Measurements from ENCODE around the gene FN3KRP.
"Not testable (repeated sequence)": the region's sequence is repeated elsewhere in the genome, so short reads cannot be mapped to it uniquely, and the experiment has no call there.

The FN3KRP gene

DNA sequence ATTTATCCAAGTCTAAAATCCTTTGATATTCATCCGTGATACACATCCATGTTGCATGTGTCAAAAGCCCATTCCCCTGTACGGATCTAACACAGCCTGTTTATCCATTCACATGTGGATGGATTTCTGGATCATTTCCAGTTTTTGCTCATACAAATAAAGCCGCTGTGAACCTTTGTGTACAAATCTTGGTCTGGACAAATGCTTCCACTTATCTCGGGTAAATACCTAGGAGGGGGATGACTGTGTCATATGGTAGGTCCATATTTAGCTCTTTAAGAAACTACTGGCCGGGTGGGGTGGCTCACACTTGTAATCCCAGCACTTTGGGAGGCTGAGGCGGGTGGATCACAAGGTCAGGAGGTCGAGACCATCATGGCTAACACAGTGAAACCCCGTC is 29.0 kb downstream of the FN3KRP start:
- DNase-seq, result no peak

DNA sequence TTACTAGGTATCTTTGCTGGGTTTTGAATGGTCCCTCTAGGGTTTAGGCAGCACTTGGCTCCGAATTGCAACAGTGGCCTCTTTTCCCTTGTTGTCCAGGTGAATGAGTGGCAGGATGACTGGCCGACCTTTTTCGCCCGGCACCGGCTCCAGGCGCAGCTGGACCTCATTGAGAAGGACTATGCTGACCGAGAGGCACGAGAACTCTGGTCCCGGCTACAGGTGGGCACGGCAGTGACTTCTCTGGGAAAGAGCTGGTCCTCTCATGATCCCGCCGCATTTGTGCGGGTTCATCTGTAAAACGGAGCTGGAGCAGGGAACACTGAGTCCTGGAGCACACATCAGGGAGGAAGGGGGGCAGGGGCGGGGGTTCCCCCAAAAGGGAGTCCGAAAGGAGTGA is 32.2 kb downstream of the FN3KRP start:
- DNase-seq, result no peak

DNA sequence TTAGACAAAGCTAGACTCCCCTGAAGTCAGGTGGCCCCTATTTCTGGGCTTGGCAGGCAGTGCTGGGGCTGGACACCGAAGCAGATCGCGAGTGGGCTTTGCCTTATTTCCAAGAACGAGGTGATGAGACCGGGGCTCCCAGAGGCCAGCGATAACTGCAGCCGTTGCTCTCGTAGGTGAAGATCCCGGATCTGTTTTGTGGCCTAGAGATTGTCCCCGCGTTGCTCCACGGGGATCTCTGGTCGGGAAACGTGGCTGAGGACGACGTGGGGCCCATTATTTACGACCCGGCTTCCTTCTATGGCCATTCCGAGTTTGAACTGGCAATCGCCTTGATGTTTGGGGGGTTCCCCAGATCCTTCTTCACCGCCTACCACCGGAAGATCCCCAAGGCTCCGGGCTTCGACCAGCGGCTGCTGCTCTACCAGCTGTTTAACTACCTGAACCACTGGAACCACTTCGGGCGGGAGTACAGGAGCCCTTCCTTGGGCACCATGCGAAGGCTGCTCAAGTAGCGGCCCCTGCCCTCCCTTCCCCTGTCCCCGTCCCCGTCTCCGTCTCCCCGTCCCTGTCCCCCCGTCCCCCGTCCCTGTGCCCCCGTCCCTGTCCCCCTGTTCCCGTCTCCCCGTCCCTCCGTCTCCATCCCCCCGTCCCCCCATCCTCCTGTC is 33.9 kb downstream of the FN3KRP start:
- DNase-seq, result no peak

DNA sequence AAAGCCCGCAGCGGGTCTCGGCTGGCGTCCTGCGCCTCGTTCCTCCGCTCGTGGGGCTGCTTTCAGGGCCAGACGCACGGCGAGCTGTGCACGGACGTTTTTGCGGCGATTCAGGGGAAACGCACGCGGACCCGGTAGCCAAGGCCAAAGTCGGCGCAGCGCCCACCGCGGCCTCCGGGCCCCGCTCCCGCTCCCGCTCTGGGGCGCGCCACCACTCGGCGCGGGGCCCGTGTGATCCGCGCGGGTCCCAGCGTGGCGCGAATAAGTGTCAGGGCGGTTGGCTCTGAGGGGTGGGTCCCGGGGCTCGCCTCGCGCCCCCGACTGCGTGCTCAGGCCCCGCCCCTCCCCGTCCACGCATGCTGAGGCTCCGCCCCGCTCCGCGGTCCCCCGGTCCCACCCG is 34.7 kb downstream of the FN3KRP start:
- no peak for DNase-seq

DNA sequence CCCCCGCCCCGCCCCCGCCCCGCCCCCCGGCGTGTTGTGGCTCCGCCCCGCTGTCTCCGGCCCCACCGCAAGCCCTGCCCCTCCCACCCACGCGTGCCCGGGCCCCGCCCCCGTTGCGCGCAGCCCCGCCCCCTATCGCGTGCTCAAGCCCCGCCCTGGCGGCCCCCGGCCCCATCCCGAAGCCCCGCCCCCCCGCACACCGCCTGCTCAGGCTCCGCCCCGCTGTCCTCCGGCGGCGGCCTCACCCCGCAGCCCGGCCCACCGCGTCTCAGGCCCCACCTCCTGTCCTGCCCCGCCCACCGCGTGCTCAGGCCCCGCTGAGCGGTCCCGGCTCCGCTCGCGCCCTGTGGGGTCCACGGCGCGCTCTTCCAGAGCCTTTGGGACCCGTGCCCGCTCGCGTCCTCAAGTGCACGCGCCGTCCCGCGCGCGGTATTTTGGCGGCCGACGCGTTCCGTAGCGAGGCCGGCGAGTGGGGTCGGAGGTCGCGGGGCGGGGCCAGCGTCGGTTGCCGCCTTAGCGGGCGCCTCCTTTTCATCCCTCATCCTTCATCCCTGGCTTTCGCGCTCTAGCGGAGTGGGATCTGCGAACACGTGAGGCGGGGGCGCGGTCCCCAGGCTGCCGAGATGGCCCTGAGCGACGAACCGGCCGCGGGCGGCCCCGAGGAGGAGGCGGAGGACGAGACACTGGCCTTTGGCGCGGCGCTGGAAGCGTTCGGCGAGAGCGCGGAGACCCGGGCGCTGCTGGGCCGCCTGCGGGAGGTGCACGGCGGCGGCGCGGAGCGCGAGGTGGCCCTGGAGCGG is 35.3 kb downstream of the FN3KRP start, which contains the start of gene TBCD:
TBCD (plus strand) TSS at position 495 of the 800 bp plus-strand sequence; CDS start at position 624, 129 bp downstream.
- peak; percentile 90 for DNase-seq

DNA sequence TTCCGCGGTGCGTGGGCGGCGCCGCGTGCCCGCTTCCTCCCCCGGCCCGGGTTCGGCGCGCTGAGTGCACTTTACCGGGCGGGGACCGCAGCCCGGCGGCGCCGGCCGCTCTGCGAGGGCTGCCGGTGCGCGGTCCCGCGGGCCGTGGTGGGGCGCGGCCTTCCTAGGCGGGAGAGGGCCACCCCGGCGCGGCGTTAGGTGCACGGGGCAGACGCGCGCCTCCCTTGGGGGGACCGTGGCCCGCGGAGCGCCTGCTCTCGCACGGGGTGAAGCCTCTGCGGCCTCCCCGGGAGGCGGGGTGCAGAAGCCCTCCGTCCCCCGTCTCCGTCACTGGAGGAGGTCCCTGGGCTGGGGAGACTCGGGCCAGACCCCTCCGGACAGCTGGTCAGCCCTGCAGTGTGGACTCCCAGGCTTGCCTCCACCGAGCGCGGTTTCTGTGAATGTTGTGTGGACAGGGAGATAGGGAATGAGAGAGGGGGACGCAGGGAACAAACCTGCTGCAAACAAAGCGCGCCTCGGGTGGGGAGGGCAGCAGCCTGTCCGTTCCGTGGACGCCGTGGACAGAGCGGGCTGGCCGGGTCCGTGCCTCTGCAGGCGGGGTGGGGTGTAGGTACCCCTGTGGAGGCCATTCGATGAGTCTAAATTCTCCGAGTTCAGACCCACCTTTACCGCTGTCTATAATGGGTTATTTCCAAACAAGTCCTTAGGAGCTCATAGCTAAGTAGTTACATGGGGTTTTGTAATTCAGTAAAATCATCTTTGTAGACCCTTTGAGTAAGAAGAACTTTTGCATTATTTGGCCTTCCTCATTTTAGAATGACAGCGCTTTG is 36.1 kb downstream of the FN3KRP start:
- DNase-seq, result no peak

DNA sequence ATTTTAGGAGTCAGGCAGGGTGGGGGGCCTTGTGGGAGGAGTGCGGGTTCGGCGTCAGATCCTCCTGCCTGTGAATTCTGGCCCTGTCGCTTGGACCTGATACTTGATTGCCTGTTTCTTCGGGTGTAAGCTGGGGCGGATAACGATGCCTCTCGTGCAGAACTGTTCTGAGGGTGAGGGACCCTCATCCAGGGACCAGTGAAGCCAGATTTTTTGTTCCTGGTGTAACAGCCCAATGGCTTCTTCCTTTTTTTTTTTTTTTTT is 36.6 kb downstream of the FN3KRP start:
- DNase-seq, result no peak

DNA sequence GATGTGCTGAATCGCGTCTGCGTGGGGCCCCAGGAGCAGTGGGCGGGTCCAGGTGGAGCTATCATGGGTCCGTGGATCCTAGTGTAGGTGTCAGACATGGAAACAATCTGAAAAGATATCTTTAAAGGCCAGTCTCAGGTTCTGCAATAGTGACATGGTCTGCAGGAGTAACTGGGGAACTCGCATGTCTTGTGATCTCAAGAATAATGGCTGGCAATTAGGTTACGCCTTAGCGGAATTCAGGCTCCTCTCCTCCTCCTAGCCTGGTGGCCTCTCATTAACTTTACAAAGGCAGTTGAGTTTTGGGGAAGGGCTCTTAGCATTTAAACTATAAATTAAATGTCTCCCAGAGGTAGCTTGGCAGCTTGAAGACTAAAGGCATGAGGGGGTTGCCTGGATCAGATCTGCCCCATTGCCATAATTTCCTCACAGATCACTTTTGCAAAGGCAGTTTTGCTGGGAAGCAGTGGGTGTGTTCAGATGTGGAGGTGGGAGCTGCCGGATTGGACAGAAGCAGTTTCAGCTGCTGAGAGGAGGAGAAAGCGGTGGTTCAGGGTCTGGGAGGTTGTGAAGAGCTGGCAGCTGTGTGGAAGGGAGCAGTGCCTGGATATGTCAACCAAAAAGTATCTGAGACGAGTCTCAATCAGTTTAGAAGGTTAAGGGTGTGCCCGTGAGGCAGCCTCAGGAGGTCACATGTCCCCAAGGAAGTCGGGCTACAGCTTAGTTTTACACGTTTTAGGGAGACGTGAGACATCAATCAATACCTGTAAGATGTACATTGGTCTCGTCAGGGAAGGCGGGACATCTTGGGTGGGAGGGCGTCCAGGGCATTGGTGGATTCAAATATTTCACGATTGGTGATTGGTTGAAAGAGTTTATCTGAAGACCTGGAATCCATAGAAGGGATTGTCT is 38.0 kb downstream of the FN3KRP start:
- DNase-seq, result no peak

DNA sequence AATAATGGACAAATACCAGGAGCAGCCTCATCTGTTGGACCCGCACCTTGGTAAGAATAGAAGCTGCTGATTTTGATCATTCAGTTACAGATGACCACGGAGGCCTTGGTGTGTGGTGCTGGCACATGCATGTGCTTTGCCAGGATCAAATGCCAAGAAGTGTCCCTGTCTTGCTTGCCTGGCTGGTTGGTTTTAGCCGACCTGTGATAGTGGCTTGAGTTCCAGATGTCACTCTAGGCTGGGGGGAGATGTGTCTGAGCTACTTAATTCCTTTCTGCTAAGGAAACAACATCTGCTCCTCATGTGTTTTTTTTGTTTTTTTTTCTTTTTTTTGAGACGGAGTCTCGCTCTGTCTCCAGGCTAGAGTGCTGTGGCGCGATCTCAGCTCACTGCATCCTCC is 39.7 kb downstream of the FN3KRP start:
- DNase-seq, result no peak

DNA sequence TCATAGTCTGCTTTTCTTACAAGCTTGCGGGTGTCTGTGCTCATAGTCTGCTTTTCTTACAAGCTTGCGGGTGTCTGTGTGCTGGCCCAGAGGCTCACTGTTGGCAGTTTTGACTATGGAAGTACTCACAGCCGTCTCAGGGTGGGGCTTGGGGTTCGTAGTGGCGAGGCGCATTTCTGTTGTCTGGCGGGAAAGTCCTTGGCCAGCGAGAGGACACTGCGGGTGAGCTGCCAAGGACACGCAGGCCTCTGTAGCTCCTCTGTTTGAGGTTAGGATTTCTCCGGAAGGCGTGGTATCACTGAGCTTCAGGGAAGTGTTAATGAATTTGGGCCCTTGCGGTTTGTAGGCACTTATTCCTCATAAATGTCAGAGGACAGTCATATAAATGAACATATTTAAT is 48.9 kb downstream of the FN3KRP start:
- no peak for DNase-seq

DNA sequence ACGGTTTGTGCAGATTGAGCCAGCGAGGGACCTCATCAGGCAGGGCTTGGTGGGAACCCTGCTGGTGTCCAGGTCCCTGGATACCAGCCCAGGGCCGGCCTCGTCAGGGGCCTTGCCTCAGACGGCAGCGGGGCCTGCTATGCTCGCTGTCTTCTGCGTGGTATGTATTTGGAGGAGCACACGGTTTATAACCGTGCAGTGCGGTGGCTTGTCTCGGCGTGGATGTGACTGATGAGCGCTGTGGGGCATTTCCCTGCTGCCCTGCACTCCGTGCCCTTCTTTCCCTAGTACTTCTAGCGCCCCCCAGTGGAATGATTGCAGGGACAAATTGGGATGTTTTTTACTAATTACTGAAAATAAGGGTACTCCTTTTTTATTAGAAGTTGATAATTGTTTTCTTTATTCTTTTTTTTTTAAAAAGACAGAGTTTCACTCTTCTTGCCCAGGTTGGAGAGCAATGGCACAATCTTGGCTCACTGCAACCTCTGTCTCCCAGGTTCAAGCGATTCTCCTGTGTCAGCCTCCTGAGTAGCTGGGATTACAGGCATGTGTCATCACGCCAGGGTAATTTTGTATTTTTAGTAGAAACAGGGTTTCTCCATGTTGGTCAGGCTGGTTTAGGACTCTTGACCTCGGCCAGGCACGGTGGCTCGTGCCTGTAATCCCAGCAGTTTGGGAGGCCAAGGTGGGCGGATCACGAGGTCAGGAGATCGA is 50.7 kb downstream of the FN3KRP start:
- no peak for DNase-seq

DNA sequence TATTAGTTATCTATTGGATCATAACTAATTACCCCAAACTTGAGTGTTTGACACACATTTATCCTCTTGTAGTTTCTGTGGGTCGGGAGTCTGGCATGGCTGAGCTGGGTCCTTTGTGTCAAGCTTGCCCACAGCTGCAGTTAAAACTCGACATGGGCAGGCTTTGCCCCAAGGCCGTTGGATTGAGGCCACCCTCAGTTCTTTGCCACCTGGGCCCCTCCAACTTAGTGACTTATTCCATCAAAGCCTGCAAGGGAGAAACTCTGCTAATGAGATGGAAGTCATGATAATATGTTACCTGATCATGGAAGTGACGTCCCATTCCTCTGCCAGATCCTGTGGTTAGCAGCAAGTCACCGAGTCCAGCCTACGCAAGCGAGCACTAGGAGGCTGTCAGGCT is 52.5 kb downstream of the FN3KRP start:
- DNase-seq, result no peak

DNA sequence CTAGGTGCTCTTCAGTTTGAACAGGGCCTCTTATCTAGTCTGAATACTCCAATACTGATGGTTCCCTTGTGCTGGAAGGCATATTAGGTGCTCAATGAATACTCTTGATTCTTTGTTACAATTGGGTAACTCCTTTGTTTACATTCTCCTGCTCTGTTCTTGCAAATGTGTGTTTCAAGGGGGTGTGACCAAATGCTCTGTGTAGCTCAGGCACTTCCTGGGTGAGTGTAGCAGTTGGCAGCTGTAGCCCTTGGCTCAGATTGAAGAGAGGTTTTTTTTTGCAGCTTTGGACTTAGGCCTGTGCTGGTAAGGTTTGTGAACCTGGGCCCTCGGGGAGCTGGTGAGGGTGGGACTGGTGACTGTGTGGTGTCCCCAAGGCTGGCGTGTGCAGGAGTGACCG is 55.5 kb downstream of the FN3KRP start:
- DNase-seq, result no peak

DNA sequence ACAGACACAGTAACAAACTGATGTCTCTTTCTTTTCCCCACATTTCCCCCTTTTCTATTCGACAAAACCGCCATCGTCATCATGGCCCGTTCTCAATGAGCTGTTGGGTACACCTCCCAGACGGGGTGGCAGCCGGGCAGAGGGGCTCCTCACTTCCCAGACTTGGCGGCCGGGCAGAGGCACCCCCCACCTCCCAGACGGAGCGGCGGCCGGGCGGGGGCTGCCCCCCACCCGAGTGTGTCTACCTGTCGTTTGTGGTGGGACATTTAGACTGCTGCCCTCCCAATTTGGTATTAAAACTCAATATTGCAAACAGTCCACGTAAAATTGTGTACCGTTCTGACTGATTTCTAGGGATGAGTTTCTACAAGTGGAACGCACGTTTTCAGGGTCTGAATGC is 58.0 kb downstream of the FN3KRP start:
- DNase-seq, result not testable (repeated sequence)

DNA sequence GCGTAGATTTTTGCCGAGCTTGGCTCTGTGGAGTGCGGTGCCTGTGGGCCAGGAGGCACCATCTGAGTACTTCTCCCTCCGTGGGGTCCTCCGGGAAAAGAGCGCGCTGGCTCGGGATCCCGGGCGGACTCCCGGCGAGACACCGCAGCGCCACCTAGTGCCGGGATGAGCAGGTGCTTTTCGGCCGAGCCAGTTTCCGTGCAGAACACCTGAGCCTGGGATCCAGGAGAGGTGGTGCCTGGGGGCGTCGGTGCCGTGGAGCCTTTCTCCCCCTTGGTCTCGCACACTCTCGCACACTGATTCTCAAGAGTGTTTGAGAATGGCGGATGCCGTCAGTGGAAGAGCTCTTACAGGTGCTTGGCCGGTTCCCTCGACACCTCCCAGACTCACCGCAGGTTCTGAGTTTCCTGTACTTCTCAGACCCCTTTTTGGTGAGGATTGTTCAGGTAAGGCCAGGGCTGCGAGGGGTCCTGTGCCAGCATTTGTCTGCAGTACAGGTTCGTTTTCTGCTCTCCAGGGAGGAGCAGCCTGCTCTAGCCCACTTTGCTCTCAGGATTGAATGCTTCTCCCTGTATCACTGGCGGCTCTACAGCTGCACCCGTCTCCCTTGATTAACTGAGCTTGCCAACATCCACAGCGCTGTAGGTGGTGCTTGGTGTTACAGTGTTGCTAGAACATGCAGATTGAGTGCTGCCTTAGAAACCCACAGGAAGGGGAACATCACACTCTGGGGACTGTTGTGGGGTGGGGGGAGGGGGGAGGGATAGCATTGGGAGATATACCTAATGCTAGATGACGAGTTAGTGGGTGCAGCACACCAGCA is 58.7 kb downstream of the FN3KRP start:
- DNase-seq, result peak; percentile 90

DNA sequence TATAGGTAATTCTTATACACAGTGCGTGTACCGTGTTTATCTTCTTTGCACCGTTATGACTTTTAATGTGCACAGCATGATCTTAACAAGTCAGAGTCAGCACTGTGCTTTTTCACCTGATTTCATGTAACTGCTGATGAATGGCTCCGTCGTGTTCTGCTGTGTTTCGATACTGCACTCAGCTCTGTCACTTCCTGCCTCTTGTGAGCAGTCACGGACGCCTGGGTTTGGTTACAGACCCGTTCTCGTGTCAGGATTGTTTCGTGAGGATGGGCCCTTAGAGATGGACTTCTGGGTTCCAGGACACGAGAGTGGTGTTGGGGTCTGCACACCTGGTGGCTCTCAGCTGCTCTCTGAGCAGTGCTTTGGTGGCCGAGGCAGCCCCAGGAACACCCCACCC is 59.9 kb downstream of the FN3KRP start:
- no peak for DNase-seq
